SK-N-SH (cell line): ENCODE results near the gene ANKRD65. TPM values are rescaled to one million over a fixed set of nuclear protein-coding genes. Genes with fewer than 3 reads are reported as not detected.

Source experiments
- CTCF ChIA-PET: fragments of 300-600, 350-600 bp; formaldehyde crosslinking; extraction: SDS; loops from one replicate; lab custom pipeline; 2021; lab: Yijun Ruan, JAX
- POLR2A ChIA-PET: fragments of 350-600 bp; sonication (Branson Sonifier 250); formaldehyde crosslinking; extraction: SDS; loops from one replicate; lab custom pipeline; 2020; ENCODE audit warnings: antibody characterized with exemption, inconsistent platforms; lab: Yijun Ruan, JAX
- DNase-seq: peaks from one replicate; pipeline ENCODE4 v3.0.0; 2012
- H2AFZ ChIP-seq: fragments of 200-600 bp; sonication (generic); 2 replicates; pipeline ENCODE4 v1.8.1; 2016; ENCODE audit warnings: antibody characterized with exemption, mild to moderate bottlenecking, low read depth
- H3F3A ChIP-seq: fragments of 200-600 bp; sonication (generic); replicated peaks from 2 replicates; pipeline ENCODE3; 2016; ENCODE audit warnings: antibody characterized with exemption, mild to moderate bottlenecking; ENCODE audit not compliant: insufficient read depth
- H3K27ac ChIP-seq, 2 experiments: fragments of 200-500 bp in 1 of 2; fragments of 200-600 bp in 1 of 2; sonication (Bioruptor generic) in 1 of 2; sonication (generic), shearing (Covaris generic) in 1 of 2; 2 replicates each; pipeline versions ENCODE4 v1.5.1 to v1.6.1; 2014 to 2016; ENCODE audit warnings: low read depth in 2 of 2, inconsistent platforms in 1 of 2, low read length in 1 of 2, mild to moderate bottlenecking in 1 of 2, mixed read lengths in 1 of 2
- H3K27me3 ChIP-seq: fragments of 200-600 bp; sonication (generic), shearing (Covaris generic); 2 replicates; pipeline ENCODE4 v1.6.1; 2016; ENCODE audit warnings: mixed run types; ENCODE audit not compliant: insufficient read depth
- H3K36me3 ChIP-seq, 2 experiments: fragments of 200-500 bp in 1 of 2; fragments of 200-600 bp in 1 of 2; sonication (Bioruptor generic) in 1 of 2; sonication (generic) in 1 of 2; replicated peaks in 1 of 2; 2 replicates each; pipeline versions ENCODE3 to v1.5.1; 2014 to 2016; ENCODE audit warnings: low read length in 1 of 2, mild to moderate bottlenecking in 1 of 2; ENCODE audit not compliant: insufficient read depth in 2 of 2, control insufficient read depth in 1 of 2
- H3K4me1 ChIP-seq, 2 experiments: fragments of 200-500 bp in 1 of 2; fragments of 200-600 bp in 1 of 2; sonication (Bioruptor generic) in 1 of 2; sonication (generic), shearing (Covaris generic) in 1 of 2; 2 replicates each; pipeline versions ENCODE4 v1.5.1 to v1.6.1; 2014 to 2016; ENCODE audit warnings: low read depth in 1 of 2, low read length in 1 of 2, mixed run types in 1 of 2; ENCODE audit not compliant: insufficient read depth in 2 of 2, control insufficient read depth in 1 of 2
- H3K4me2 ChIP-seq: fragments of 200-600 bp; sonication (generic), shearing (Covaris generic); 2 replicates; pipeline ENCODE4 v1.6.1; 2017; ENCODE audit warnings: mixed run types
- H3K4me3 ChIP-seq, 2 experiments: fragments of 200-500 bp in 1 of 2; fragments of 200-600 bp in 1 of 2; sonication (Bioruptor generic) in 1 of 2; sonication (generic), shearing (Covaris generic) in 1 of 2; 2 replicates each; pipeline versions ENCODE4 v1.5.1 to v1.8.1; 2014 to 2016; ENCODE audit warnings: low read depth in 2 of 2, inconsistent platforms in 1 of 2, low read length in 1 of 2, mild to moderate bottlenecking in 1 of 2, mixed read lengths in 1 of 2, moderate library complexity in 1 of 2
- H3K79me2 ChIP-seq: fragments of 200-600 bp; sonication (generic); 2 replicates; pipeline ENCODE4 v1.8.1; 2017; ENCODE audit warnings: mild to moderate bottlenecking; ENCODE audit not compliant: insufficient read depth
- H3K9ac ChIP-seq: fragments of 200-600 bp; sonication (generic); 2 replicates; pipeline ENCODE4 v1.6.1; 2017; ENCODE audit warnings: mixed run types
- H3K9me2 ChIP-seq: fragments of 200-600 bp; sonication (generic); 2 replicates; pipeline ENCODE4 v1.6.1; 2017; ENCODE audit warnings: mixed run types
- H3K9me3 ChIP-seq: fragments of 200-600 bp; sonication (generic); 2 replicates; pipeline ENCODE4 v1.6.1; 2017; ENCODE audit warnings: mixed run types, mild to moderate bottlenecking, moderate library complexity
- H4K20me1 ChIP-seq: fragments of 200-600 bp; sonication (generic); 2 replicates; pipeline ENCODE4 v1.6.1; 2017; ENCODE audit warnings: mild to moderate bottlenecking, mixed run types; ENCODE audit not compliant: insufficient read depth
- ELF1 ChIP-seq: IDR thresholded peaks from 2 replicates; pipeline ENCODE4 v1.4.0; 2012
- EP300 ChIP-seq, 2 experiments: IDR thresholded peaks; 2 replicates each; pipeline versions ENCODE4 v1.4.0 to v1.6.1; 2012; ENCODE audit warnings: borderline replicate concordance in 1 of 2, low read depth in 1 of 2, low read length in 1 of 2
- FOSL2 ChIP-seq: IDR thresholded peaks from 2 replicates; pipeline ENCODE4 v1.4.0; 2012; ENCODE audit warnings: low read depth, mild to moderate bottlenecking, moderate library complexity, borderline replicate concordance
- FOXM1 ChIP-seq: IDR thresholded peaks from 2 replicates; pipeline ENCODE4 v1.4.0; 2012; ENCODE audit warnings: low read depth, mild to moderate bottlenecking
- JUND ChIP-seq: IDR thresholded peaks from 2 replicates; pipeline ENCODE4 v1.4.0; 2012
- MXI1 ChIP-seq: IDR thresholded peaks from 2 replicates; pipeline ENCODE4 v1.6.1; 2012; ENCODE audit warnings: mild to moderate bottlenecking, low read depth, low read length, improper control_type of control experiment
- NFIC ChIP-seq: IDR thresholded peaks from 2 replicates; pipeline ENCODE4 v1.4.0; 2012; ENCODE audit warnings: borderline replicate concordance
- NRF1 ChIP-seq: IDR thresholded peaks from 2 replicates; pipeline ENCODE4 v1.6.1; 2012; ENCODE audit warnings: low read depth, mild to moderate bottlenecking, low read length
- TAF1 ChIP-seq: IDR thresholded peaks from 2 replicates; pipeline ENCODE4 v1.6.1; 2012; ENCODE audit warnings: low read depth, mild to moderate bottlenecking, low read length, moderate library complexity, borderline replicate concordance
- TCF12 ChIP-seq: IDR thresholded peaks from 2 replicates; pipeline ENCODE4 v1.4.0; 2012
- YY1 ChIP-seq: IDR thresholded peaks from 2 replicates; pipeline ENCODE4 v1.4.0; 2012; ENCODE audit warnings: low read depth, mild to moderate bottlenecking
- WGBS: methylation state at CpG from one replicate; pipeline ENCODE4 v1.1.6; 2017; ENCODE audit warnings: low lambda C conversion rate; 5-methylcytosine and 5-hydroxymethylcytosine counted together
- polyA plus RNA-seq, 3 experiments: library from polyadenylated mRNA; depleted of rRNA; stranded (reverse); fragments of >200 nt; gene quantifications; 2 replicates each; pipeline ENCODE4 v1.2.3, GENCODE V29; 2012
- TF ChIP-seq, protein P1 (sequence below): IDR thresholded peaks from 2 replicates; pipeline ENCODE4 v1.4.0; 2012; ENCODE audit warnings: low read depth
- TF ChIP-seq, protein P2 (sequence below): IDR thresholded peaks from 2 replicates; pipeline ENCODE4; 2012
- TF ChIP-seq, protein P3 (sequence below): fragments of 150-350 bp; IDR thresholded peaks from 2 replicates; pipeline ENCODE4 v1.6.1; 2016; ENCODE audit warnings: mild to moderate bottlenecking, low read depth, low read length
- TF ChIP-seq, protein P4 (sequence below): fragments of 150-350 bp; IDR thresholded peaks from 2 replicates; pipeline ENCODE4 v1.6.1; 2017; ENCODE audit warnings: antibody characterized with exemption, low read length, low read depth, borderline replicate concordance
- TF ChIP-seq, protein P5 (sequence below): fragments of 200-600 bp; sonication (generic); IDR thresholded peaks from 2 replicates; pipeline ENCODE4 v1.6.1; 2017; ENCODE audit warnings: antibody characterized with exemption, mild to moderate bottlenecking, moderate library complexity
- TF ChIP-seq, protein P6 (sequence below): IDR thresholded peaks from 2 replicates; pipeline ENCODE4 v1.4.0; 2012; ENCODE audit warnings: low read depth, borderline replicate concordance

The ANKRD65 gene
- polyA plus RNA-seq, 1 of the 3 experiments (the other 2 are of a cell fraction), result 0.07 TPM

DNA sequence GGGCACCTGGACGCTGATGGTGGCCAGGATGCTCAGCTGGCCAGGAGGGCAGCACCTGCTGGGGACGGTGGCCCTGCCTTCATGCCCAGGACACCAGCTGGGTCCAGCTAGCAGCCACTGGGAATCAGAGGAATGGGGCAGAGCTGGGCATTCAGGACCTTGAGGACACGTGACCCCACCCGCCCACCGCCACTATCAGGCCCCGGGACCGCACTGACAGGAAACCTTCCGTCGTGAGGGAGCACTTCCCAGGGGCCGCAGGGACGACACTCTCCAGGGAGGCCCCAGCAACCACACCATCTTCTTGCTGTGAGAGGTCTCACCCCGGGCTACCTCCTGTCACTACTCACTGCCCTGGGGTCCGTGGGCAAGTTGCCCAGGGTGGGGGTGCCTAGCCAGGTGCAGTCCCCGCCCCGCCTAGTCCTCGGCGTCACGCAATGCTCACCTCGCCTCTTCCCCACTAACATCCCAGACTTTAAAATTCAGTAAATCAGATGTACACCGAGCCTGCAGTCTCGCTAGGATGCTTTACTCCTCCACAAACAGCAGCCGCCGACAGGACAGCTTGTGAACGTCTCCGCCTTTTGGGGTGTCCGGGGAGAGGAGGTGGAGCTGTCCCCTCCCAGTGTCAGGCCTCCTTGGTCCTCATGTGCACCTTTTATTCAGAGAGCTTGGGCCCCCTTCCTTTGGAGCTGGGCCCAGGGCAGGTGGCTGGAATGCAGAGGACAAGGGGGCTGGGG, 19.4 kb upstream of the ANKRD65 start:
- POLR2A ChIA-PET, result no interaction called here

DNA sequence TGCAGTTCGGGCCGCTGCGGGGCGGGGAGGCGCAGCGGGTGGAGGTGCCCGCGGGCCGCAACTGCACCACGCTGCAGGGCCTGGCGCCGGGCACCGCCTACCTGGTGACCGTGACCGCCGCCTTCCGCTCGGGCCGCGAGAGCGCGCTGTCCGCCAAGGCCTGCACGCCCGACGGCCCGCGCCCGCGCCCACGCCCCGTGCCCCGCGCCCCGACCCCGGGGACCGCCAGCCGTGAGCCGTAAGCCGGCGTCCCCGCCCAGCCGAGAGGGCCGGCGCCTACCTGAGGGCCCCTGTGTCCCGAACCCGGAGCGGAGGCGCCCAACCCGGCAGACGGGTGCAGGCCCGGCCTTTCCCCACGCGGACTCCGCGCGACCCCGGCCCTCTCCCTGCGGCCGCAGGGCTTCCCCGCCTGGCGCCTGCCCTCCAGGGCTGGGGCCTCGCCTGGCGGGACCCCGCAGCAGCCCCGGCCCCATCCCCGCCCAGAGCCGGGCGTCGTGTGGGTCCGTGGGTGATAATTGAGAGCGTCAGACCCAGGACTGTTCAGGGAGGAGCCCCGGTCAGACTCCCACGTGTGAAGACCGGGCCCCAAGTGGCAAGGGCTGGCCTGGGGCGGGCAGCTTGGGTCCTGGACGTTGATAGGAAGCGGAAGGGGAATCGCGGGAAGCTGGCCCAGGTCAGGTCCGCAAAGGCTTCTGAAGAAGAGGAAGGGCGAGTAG, 18.6 kb upstream of the ANKRD65 start:
- DNase-seq, result peak; percentile 30
- Histone ChIP-seq H3K9me3 (no peaks in the 10 kb centered on the region), H2AFZ (no peak overlapping the region), H3K4me3 (no peak overlapping the region), H3K27me3 (no peaks in the 10 kb centered on the region), H3K9me2 (no peaks in the 10 kb centered on the region), H4K20me1 (no peaks in the 10 kb centered on the region), H3K27ac (no peak overlapping the region), H3K4me1 (peaks cover 0 to 13% of the 10 kb centered on the region in 2 experiments; a peak in 1 of 4 replicates), H3K36me3 (no peaks in the 10 kb centered on the region), H3K79me2 (no peaks in the 10 kb centered on the region), H3F3A (no peaks in the 10 kb centered on the region), H3K9ac (no peak overlapping the region), H3K4me2 (no peak overlapping the region)
- 97% methylated on average over 10 of the region's 82 CpGs for WGBS
- CTCF ChIA-PET, result interaction anchor here (1.8 to 2.6 kb wide), 2 partner anchors 8 to 65 kb away, joined by 6 to 8 read pairs; no protein-coding TSS in a partner anchor
- POLR2A ChIA-PET, result no interaction called here
- TF ChIP-seq TCF12, result no peak
- TF ChIP-seq NFIC, result no peak
- TF ChIP-seq, protein P1, sequence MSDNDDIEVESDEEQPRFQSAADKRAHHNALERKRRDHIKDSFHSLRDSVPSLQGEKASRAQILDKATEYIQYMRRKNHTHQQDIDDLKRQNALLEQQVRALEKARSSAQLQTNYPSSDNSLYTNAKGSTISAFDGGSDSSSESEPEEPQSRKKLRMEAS, result no peak
- TF ChIP-seq, protein P2, sequence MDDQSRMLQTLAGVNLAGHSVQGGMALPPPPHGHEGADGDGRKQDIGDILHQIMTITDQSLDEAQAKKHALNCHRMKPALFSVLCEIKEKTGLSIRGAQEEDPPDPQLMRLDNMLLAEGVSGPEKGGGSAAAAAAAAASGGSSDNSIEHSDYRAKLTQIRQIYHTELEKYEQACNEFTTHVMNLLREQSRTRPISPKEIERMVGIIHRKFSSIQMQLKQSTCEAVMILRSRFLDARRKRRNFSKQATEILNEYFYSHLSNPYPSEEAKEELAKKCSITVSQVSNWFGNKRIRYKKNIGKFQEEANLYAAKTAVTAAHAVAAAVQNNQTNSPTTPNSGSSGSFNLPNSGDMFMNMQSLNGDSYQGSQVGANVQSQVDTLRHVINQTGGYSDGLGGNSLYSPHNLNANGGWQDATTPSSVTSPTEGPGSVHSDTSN, result no peak
- no peak for TF ChIP-seq MXI1
- TF ChIP-seq, protein P3, sequence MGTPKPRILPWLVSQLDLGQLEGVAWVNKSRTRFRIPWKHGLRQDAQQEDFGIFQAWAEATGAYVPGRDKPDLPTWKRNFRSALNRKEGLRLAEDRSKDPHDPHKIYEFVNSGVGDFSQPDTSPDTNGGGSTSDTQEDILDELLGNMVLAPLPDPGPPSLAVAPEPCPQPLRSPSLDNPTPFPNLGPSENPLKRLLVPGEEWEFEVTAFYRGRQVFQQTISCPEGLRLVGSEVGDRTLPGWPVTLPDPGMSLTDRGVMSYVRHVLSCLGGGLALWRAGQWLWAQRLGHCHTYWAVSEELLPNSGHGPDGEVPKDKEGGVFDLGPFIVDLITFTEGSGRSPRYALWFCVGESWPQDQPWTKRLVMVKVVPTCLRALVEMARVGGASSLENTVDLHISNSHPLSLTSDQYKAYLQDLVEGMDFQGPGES, result no peak
- no peak for TF ChIP-seq EP300 (IDR thresholded peaks at IDR 0.05; ENCODE audit: borderline replicate concordance in 1 of 2, low read depth in 1 of 2, low read length in 1 of 2)
- TF ChIP-seq FOXM1, result no peak
- no peak for TF ChIP-seq TAF1
- TF ChIP-seq YY1, result no peak
- TF ChIP-seq, protein P4, sequence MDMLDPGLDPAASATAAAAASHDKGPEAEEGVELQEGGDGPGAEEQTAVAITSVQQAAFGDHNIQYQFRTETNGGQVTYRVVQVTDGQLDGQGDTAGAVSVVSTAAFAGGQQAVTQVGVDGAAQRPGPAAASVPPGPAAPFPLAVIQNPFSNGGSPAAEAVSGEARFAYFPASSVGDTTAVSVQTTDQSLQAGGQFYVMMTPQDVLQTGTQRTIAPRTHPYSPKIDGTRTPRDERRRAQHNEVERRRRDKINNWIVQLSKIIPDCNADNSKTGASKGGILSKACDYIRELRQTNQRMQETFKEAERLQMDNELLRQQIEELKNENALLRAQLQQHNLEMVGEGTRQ, result no peak
- no peak for TF ChIP-seq JUND
- no peak for TF ChIP-seq ELF1
- TF ChIP-seq, protein P5, sequence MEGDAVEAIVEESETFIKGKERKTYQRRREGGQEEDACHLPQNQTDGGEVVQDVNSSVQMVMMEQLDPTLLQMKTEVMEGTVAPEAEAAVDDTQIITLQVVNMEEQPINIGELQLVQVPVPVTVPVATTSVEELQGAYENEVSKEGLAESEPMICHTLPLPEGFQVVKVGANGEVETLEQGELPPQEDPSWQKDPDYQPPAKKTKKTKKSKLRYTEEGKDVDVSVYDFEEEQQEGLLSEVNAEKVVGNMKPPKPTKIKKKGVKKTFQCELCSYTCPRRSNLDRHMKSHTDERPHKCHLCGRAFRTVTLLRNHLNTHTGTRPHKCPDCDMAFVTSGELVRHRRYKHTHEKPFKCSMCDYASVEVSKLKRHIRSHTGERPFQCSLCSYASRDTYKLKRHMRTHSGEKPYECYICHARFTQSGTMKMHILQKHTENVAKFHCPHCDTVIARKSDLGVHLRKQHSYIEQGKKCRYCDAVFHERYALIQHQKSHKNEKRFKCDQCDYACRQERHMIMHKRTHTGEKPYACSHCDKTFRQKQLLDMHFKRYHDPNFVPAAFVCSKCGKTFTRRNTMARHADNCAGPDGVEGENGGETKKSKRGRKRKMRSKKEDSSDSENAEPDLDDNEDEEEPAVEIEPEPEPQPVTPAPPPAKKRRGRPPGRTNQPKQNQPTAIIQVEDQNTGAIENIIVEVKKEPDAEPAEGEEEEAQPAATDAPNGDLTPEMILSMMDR, result no peak

More for the DNA sequence above, 19.4 kb upstream of the ANKRD65 start:
- Histone ChIP-seq H4K20me1 (no peaks in the 10 kb centered on the region), H3K79me2 (no peaks in the 10 kb centered on the region), H3K9ac (no peak overlapping the region), H3K4me1 (peaks cover 0 to 7% of the 10 kb centered on the region in 2 experiments; a peak in 1 of 4 replicates), H3K27ac (no peak overlapping the region), H3K4me3 (no peak overlapping the region), H3F3A (no peaks in the 10 kb centered on the region), H3K36me3 (no peaks in the 10 kb centered on the region), H3K9me2 (no peaks in the 10 kb centered on the region), H2AFZ (no peak overlapping the region), H3K9me3 (no peaks in the 10 kb centered on the region), H3K27me3 (no peaks in the 10 kb centered on the region), H3K4me2 (no peak overlapping the region)
- WGBS, result over 99% methylated on average over 15 of the region's 26 CpGs
- TF ChIP-seq TAF1 (no peak), FOSL2 (no peak), NRF1 (no peak)
- TF ChIP-seq, protein P3, result no peak
- TF ChIP-seq, protein P6, sequence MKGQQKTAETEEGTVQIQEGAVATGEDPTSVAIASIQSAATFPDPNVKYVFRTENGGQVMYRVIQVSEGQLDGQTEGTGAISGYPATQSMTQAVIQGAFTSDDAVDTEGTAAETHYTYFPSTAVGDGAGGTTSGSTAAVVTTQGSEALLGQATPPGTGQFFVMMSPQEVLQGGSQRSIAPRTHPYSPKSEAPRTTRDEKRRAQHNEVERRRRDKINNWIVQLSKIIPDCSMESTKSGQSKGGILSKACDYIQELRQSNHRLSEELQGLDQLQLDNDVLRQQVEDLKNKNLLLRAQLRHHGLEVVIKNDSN, result no peak
- CTCF ChIA-PET, result interaction anchor here (1.0 to 2.6 kb wide), 5 partner anchors 9 to 65 kb away, joined by 3 to 8 read pairs (median 4); no protein-coding TSS in a partner anchor
- DNase-seq, result peak; percentile 27
